ENCODE measurements around the gene FHOD3.
"Not testable (repeated sequence)": the region's sequence is repeated elsewhere in the genome, so short reads cannot be mapped to it uniquely, and the experiment has no call there.

The FHOD3 gene

DNA sequence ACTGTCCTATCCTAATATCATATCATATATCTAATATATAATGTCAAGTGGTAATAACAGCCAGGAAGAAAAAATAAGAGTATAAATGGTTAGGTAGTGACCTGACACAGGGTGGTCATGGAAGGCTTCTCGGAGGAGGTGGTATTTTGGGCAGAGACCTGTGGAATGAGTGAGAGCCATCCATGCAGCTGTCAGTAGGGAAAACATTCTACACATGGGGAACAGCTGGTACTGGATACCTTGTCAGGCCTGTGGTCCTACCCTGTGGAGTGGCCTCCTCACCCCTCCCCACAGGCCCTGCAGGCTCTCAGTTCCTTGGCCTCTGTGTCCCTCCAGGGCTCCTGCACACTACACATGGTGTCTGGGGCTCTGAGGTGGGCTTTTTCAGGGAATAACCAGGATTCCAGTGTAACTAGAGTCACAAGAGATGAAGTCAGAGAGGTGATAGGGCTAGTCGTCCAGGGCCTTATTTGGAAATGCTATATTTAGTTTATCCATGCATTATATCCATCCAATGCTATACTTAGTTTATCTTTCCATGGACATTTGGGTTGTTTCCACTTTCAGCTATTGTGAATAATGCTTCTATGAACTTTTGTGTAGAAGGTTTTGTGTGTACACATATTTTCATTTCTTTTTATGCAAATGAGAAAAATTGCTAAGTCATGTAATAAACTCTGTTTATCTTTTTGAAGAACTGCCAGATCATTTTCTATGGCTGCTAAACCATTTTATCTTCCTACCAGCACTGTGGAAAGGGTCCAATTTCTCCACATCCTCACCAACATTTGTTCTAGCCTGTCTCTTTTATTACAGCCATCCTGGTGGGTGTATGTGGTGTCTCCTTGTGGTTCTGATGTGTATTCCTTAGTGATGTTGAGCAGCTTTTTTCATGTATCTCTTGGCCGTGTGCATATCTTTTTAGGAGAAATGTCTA is 455.7 kb downstream of the FHOD3 start:
- no peak for DNase-seq (ENCODE audit: low spot score)

DNA sequence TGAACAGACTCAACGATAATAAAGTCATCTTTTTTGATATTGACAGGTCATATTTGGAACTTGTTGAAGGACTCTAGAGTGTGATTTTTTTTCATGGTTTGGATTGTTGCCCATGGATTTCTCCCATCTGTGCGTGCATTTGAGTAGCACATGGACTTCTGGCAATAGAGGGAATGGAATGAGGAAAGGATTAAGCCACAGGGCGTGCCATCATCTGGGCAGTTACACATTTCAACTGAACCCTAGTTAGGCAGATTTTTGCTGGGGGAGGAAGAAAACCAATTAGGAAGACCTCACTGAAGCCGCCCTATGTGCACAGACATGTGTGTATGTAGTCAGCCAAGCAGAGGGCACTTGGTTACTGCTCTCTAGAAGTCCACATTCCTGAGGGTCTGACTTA is 458.7 kb downstream of the FHOD3 start:
- DNase-seq (ENCODE audit: low spot score): no peak

DNA sequence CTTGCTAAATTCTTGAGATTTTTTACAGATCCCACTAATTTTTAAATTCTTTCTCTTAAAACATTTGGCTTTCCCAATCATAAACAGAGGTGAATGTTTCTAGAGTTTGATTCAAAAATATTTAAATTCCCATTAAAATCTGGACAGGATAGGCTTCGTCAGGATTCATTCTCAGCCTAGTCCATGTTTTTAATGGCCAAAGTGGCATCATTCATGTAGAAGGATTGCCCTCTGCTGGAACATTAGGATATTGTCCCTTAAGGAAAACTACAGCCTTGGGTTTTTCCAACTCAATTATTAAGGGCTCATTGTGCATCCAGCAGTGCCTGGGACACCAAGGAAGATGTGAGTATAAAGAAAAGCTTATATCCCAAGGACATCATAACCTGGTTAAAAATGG is 459.6 kb downstream of the FHOD3 start:
- DNase-seq (ENCODE audit: low spot score): no peak

DNA sequence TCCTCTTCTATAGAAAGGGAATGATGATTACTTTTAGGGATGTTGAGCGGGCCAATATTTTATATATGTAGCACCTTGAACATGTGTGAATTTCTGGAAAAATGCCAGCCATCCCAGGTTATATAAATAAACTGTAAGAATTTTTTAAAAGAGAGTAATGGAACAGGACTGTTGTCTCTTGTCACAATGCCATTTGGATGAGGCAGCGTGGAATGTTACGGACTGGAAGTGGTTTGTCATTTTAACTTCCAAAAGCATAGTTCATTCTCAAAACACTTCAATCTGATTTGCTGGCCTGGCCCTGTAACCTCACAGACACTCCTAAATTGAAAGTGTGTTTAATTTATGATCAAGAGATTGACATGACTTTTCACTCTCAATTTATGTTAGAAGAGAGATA is 460.5 kb downstream of the FHOD3 start:
- no peak for DNase-seq (ENCODE audit: low spot score)

DNA sequence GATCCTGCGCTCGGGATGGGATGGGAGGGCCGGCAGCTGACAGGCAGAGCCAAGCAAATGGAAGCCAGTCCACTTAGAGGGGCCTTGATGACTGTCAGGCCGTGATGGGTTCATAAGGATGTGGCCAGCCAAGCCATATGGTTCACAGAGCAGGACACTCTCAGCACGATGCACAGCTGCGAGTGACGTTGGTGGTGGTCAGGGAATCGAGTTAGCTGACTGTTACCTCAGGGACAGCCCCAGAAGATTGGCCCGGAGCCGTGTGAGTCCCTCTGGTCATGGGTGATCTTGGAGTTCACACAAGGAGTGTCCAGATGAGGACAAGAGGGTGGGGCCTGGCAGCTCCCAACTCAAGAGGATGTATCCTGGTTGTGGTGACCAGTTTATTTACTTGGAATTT is 461.1 kb downstream of the FHOD3 start:
- DNase-seq (ENCODE audit: low spot score): no peak

DNA sequence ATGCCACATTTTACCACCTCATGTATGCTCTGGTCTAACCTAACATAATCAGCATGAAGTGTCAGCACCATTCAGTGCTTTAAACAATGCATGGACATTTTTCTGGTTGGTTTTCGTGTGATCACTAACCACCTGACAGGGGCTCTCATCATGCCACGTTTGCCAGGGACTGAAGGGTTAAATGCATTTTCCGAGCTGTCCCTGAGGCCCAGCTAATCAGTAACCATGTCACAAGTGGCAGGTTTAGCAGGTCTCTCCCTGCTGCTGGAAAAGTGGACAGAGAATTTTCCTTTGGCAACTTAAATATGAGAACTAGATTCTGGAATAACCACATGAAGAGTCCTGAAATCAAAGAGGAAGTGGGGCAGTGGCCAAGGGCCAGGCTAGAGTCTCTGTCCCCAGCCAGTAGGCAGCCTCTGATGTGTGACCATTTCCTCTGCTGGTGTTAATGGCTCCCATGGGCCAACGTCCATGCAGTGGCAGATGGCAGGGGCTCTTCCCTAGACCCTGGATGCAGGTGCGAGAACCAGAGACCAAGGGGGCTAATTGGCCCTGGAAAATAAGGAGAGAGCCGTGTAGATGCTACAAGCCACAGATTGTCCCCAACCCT is 461.8 kb downstream of the FHOD3 start:
- no peak for DNase-seq (ENCODE audit: low spot score)

DNA sequence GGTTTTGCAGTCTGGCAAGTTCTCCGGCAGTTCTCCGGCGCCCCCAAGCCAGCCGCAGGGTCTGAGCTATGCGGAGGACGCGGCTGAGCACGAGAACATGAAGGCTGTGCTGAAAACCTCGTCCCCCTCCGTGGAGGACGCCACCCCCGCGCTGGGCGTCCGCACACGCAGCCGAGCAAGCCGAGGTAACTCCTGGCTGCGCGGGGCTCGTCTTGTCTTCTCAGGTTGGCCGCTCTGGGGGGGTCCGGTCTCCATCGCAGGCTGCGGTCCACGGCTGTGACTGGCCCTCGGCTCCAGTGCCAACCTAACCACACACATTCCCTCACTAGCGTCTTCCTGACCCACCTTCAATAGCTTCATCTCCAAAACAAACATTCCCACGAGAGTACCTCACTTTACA is 463.1 kb downstream of the FHOD3 start:
- no peak for DNase-seq (ENCODE audit: low spot score)

DNA sequence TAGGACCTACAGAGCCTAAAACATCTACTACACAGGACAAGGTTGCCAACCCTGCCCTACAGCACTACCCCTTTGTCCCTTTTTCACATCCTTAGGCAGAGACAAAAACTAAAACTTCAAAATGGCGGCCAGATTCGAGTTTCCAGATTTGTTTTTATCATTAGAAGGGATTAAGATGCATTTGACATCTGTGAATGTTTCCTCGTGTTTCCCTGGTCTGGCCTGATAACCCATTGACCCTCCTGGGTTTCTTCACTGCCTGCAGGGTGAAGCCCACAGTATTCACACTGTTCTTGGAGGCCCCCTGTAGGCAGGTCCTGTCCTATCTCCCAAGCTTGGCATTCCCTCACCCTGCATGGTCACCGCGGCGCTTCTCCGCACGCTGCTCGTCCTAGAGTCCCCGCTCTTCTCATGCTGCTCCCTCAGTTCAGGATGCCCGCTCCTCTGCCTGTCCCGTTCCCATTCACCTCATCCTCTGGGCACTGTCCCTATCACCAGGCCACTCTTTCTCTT is 463.7 kb downstream of the FHOD3 start:
- DNase-seq (ENCODE audit: low spot score): no peak

DNA sequence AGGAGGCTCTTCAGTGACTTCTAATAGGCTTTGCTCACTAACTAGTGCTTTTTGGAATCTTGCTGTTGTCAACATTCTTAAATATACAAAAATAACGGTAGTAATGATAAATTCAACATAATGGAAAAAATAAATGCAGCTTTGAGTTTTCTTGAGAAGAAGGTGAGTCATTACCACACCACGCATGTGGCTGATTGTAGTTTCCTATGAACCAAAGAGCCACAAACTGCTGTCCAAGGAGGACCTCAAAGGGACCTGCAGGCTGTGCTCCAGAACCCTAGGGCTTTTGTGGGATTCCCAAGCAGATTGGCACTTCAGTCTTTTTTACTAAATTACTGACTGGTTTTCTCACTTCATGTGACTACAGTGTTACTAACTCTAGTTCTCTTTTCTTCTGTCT is 464.6 kb downstream of the FHOD3 start:
- DNase-seq (ENCODE audit: low spot score): no peak

DNA sequence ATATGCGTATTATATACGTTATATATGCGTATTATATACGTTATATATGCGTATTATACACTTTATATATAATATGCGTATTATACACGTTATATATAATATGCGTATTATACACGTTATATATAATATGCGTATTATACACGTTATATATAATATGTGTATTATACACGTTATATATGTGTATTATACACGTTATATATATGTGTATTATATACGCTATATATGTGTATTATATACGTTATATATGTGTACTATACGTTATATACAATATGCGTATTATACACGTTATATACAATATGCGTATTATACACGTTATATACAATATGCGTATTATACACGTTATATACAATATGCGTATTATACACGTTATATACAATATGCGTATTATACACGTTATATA is 465.5 kb downstream of the FHOD3 start:
- DNase-seq (ENCODE audit: low spot score): not testable (repeated sequence)

DNA sequence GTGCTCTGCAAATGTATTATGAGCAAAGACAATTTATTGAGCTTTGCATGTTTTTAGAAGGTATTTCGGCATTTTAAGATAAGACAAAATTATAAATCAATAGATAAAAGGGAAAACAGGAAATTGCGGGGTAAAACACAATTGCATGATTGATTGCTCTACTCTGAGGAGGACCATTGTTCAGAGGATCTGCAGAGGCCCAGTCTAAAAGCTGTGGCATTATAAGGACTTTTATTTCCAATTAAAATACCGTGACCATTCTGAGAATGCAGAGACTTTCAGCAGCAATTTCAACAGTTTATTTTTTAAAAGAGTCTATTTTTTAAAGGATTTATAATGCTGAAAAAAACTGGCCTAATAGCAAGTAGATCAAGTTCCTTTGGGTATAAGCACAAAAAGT is 469.3 kb downstream of the FHOD3 start:
- no peak for DNase-seq (ENCODE audit: low spot score)

DNA sequence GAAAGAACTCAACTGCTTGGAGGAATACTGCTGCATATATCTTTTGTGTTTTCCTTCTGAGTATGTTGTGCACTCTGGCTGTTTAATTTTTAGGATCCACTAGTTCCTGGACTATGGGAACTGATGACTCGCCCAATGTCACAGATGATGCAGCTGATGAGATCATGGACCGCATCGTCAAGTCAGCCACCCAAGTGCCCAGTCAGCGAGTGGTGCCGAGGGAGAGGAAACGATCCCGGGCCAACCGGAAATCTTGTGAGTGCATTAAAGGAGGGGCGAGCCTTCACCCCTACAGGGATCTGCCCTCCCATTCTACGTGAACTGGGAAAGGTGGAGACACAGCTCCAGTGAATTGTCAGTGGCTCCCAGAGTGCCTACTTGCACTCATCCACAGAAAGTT is 471.7 kb downstream of the FHOD3 start:
- DNase-seq (ENCODE audit: low spot score): no peak

DNA sequence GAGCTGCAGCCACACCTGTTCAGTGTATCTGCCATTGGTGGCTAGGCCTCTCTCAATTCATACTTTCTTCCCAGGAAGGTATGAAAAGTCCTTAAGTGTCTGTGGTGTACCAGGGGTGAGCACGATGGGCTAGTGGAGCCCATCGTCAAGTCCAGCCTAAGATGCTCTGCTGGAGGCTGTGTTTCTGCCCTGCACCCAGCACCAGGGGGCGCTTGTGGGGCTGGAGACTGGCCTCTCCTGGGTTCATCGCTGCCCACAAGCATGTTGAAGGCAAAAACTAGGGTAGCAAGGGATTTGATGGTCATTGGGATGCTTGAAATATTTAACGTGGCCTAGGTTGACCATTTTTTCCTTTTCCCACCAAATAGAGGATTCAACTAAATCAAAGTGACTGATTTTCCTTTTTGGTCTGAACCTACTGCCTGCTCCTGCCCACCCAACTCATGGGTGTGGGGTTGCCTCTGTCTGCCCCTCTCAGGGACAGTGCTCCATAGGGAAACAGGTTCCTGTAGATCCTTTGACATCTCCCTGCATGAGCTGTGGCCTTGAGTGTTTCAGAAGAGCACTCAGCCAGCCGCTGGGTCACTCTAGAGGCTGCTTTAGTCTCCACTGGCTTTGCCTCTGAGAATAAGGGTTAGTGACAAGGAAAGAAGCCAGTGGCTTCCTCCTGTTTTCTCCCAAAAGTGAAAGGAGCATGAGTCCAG is 472.2 kb downstream of the FHOD3 start:
- DNase-seq (ENCODE audit: low spot score): no peak

DNA sequence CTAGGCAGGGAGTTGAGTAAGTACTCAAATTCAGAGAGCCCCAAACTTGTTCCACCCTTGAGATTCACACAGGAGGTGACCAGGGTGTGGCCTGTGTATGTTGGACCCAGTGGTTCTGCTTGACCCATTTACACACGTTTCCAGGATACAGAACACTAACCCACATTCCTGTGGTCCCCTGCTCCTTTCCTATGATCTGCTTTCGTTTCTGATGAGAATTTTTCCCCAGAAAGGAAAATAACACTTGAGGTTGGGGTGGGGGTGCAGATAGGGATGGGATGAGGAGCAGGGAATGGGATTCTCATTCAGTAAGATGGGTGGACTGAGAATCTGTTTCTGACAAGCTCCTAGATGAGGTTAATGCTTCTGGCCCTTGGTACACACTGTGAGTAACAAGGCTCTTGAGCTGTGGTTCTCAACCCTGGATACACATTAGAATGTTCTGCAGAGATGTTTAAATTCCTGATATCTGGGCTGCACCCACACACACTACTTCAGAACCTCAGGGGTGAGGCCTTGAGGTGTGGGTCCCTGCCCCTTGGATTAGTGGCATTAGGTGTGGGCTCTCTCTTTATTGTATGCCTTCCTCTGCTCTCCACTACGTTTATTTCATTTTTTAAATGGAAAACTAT is 472.9 kb downstream of the FHOD3 start:
- DNase-seq (ENCODE audit: low spot score): no peak

DNA sequence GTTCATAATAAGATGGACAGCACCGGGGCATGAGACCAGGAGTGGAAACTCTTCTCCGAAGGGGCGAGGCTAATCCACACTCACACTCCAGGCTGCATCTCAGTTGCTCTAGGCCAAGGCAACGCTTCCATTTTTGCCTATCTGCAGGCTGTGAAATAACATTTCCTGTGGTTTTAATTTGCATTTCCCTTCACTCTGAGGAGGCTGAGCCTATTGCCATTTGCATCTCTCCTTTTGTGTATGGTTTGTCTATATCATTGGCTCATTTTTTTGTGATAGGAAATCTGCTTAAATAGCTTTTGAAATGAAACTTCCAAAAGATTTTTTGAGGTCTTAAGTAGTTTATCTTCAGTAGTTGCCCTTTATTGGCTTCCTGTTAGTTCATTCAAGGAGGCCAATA is 473.7 kb downstream of the FHOD3 start:
- DNase-seq (ENCODE audit: low spot score): no peak

DNA sequence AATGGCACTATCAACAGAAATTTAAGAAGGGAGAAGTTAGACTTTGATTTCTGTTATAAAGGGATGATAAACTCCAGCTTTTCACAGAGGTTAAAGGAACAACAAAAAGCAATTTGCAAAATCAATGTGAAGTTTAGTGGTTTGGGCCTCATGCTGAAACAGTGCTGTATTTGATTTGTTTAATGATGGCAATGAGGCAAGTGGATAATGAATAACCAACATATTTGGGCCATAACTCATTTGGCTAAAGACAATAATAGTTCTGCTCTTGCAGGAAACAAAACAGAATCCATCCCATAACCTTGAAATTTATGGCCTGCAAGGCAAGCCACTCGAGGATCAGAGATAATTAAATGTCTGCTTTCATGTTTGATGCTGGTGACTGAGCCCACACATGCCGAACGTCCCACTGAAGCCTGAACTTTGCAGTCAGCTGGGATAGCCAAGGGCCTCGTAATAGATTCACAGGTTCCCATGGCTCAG is 474.8 kb downstream of the FHOD3 start:
- DNase-seq (ENCODE audit: low spot score): no peak

DNA sequence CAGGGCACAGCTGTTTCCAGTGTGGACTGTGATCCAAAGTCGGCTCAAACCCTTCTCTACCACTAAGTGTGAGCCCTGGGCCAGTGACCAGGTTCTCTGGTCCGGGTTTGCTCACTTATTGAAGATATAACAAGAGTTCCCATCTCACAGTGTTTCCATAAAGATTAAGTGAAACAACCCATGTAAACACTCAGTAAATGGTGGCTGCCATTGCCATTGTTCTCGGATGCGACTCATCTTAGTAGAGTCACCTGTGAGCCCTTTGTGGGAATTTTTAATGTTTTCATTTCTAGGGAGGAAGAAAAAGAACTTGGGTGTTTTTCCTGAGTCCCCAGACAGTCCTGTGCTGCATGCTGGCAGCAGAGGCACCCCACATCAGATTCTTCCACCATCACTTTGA is 477.9 kb downstream of the FHOD3 start:
- no peak for DNase-seq (ENCODE audit: low spot score)

DNA sequence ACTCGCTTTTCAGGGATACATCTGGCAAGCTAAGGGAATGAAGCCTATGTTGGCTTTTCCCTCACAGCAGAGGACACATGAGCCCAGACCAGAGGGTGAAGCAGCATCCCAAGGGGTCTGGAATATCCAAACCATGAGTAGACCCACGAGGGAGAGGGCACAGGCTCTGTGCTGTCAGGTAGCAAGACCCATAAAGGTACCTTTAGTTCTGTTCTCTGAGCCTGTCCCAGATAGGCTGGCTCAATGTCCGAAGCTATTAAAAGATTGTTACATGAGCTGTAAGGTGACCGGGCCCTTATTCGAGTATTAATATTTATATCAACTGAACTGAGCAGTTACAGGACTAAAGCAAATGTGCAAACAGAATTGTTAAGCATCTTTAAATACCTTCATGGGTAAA is 479.1 kb downstream of the FHOD3 start:
- DNase-seq (ENCODE audit: low spot score): no peak

DNA sequence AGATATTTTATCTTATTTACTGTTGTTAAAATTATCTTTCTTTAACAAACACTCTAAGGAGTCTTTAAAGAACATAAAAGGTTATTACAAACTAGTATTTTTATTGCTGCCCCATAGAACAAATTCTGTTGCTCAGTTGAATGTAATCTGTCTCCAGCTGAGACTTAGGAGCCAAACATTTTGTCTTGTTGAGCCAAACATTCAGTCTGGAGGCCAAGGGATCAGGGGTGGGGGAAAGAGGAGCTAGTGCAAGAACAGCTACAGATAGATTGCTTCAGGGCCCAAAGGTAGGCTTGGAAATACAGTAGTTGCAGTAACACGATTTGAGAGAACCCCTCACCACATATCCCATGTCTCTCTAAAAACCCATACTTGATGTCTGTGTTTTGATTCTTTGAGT is 480.1 kb downstream of the FHOD3 start:
- no peak for DNase-seq (ENCODE audit: low spot score)

DNA sequence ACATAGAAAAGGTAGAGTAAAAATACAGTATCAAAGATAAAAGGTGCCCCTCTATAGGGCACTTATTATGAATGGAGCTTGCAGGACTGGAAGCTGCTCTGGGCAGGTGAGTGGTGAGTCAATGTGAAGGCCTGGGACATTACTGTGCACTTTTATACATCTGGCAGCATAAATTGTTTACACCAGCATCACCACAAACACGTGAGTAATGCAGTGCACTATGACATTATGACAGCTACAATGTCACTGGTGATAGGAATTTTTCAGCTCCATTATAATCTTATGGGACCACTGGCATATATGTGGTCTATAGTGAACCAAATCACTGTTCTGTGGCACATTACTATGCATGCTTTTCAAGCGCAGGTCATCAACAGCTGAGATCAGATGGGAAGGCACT is 483.2 kb downstream of the FHOD3 start:
- DNase-seq (ENCODE audit: low spot score): no peak

DNA sequence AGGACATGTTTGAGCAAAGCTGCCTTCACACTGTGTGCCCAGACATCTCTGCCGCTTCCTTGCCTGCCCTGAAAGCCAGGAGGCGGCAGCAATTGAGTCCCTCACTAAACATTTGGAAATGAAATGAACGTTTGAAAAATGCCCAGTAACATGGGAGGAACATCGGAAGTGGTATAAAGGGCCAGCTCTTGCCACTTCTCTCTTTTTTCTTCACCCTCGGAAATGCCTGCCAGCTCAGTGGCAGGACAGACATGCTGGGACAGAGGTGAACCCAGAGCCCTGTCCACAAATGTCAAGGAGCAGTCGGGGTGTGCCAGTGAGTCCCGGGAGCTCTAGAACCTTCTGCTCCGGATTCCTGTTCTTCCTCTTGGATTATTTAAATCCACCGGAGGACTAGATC is 485.2 kb downstream of the FHOD3 start:
- no peak for DNase-seq (ENCODE audit: low spot score)

DNA sequence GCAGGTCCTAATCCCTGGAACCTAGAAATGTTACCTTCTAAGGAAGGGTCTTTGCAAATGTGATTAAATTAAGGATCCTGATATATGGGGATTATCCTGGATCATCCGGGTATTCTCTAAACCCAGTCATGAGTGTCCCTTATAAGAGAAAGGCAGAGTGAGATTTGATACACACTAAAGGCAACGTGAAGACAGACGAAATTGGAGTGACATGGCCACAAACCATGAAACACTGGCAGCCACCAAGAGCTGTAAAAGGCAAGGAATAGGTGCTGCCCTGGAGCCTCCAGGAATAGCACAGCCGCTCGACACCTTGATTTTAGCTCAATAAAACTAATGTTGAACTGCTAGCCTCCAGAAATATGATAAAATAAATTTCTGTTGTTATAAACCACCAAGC is 486.3 kb downstream of the FHOD3 start:
- DNase-seq (ENCODE audit: low spot score): no peak
